GM15510 (cell line): ENCODE results near the gene RFX6.

Source experiments
- POLR2A ChIP-seq: IDR thresholded peaks from 3 replicates; pipeline ENCODE4 v1.6.1; 2011; ENCODE audit warnings: borderline replicate concordance; ENCODE audit not compliant: insufficient read length; ENCODE audit errors: extremely low read depth

The RFX6 gene

GRCh38 chr6:116948533-116949304 is 71.7 kb downstream of the RFX6 start:
- no peak for TF ChIP-seq POLR2A

DNA sequence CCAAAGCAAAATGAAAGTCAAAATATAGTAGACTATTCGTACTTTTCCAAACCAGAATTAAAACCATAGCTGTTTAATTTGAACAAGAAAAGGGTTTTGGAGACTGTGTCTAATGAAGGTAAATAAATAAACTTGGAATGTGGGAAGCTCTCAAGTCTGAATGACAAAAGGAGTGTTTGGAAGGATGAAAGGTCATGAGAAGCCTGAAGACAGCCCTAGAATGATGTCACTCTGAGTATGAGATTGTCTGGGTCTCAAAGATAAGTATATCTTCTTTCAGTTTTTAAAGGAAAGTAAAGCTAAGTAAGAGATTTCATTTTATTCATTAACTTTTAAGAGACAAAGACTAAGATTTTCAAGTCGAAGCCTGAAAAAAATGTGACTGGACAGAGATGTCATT is 72.9 kb downstream of the RFX6 start:
- no peak for TF ChIP-seq POLR2A

- TF ChIP-seq POLR2A: no peak
These were observed 77.3 kb downstream of the RFX6 start for GRCh38 chr6:116954335-116954734.

GRCh38 chr6:116954938-116955337 is 77.9 kb downstream of the RFX6 start:
- TF ChIP-seq POLR2A: no peak

DNA sequence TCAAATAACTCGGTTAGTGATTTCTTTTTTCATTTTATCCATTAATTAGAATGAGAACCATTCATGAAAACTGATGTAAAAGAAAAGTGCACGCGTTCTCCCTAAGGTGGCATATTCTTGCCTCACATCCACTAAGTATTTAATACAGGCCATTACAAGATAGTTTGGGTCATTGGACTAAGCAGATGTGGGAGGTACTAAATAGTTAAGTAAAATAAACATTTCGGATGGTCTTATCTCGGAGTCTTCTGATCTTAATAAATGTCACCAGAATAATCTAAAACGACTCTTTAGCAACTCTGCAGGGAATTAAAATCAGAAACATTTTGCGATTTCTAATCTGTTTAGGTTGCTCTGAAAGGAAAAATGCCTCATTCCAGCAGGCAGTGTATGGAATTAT is 78.7 kb downstream of the RFX6 start:
- no peak for TF ChIP-seq POLR2A

DNA sequence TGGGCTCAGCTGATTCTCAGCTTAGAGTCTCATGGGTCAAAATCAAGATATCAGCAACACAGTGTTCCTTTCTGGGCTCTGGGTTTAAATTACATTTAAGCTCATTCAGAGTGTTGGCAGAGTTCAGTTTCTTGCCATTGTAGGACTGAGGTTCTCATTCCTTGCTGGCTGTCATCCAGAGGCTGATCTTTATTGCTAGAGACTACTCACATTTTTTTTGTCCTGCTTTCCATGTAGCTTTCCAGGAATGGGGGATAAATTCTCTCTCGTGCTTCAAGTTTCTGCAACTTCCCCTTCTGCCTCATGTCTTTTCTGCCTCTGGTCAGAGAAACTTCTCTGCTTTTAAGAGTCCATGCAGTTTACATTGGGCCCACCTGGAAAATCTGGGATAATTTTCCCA is 86.9 kb downstream of the RFX6 start:
- no peak for TF ChIP-seq POLR2A

GRCh38 chr6:116966675-116967576 is 89.9 kb downstream of the RFX6 start:
- no peak for TF ChIP-seq POLR2A

GRCh38 chr6:116969211-116969863 is 92.3 kb downstream of the RFX6 start:
- TF ChIP-seq POLR2A: no peak

DNA sequence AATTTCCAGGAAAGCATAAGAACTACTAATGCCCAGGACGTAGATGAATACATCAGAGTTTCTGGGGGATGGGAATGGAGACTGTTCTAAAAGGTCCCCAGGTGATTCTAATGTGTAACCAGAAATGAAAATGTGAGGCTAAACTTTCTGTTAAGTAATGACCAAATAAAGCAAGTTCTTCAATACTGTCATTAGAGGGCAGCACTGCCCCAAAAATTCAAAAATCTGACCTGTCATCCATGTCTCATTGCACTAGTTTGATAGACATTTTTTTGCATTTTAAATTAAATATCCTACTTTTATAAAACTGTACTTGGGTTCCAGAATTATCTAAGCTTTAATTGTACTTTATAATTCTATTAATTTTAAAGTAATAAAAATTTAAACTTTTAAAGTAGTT is 94.9 kb downstream of the RFX6 start:
- no peak for TF ChIP-seq POLR2A

GRCh38 chr6:116973976-116974375 is 96.9 kb downstream of the RFX6 start:
- no peak for TF ChIP-seq POLR2A

- no peak for TF ChIP-seq POLR2A
These were observed 97.7 kb downstream of the RFX6 start for GRCh38 chr6:116974526-116975316.

DNA sequence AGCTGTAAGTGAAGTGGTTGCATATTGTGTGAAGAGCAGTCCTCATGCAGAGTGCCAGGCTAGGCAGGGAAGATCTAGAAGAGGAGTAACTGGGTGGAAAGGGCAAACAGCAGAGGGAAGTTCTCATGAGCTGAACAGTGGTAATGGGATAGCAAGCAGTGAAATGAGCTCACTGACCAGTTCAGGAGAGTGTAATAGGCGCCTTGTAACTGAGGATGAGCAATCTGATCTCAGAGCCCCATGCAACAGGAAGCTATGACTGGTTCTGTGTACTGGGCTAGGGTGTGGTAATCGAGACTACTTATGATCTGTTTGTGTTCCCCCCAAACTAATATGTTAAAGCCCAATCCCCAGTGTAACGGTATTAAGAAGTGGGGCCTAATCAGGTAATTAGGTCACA is 98.6 kb downstream of the RFX6 start:
- TF ChIP-seq POLR2A: no peak

- no peak for TF ChIP-seq POLR2A
These were observed 102.5 kb downstream of the RFX6 start for GRCh38 chr6:116979560-116979959.
